Measurements from ENCODE around the gene LSAMP. TPM values are rescaled to one million over a fixed set of nuclear protein-coding genes. Genes with fewer than 3 reads are reported as not detected.

The LSAMP gene
- total and polyA plus RNA-seq, 2 of the 8 experiments (the other 6 are each of a cell fraction or from before 2014, with no cell fraction given): 1.8 to 5.7 TPM

- 82% methylated on average over 1 of the region's 1 CpG; no CpG with 5 or more reads in 1 of the 2 experiments for WGBS, 2 experiments (ENCODE audit: extremely low coverage in 1 of 2, insufficient coverage in 1 of 2, insufficient read length in 1 of 2, insufficient replicate concordance in 2 of 2, low coverage in 1 of 2, low lambda C conversion rate in 2 of 2, missing lambda C conversion rate in 1 of 2)
- Histone ChIP-seq H3K9ac (replicated peaks in 1 of 4; ENCODE audit: extremely low read depth in 1 of 4, low read depth in 3 of 4, low read length in 3 of 4) (no peak overlapping the region), H4K20me1 (replicated peaks in 1 of 2; ENCODE audit: control insufficient read depth in 1 of 2, insufficient read depth in 2 of 2, low read length in 2 of 2) (no peaks in the 10 kb centered on the region), H3K79me2 (ENCODE audit: control insufficient read depth in 1 of 2, insufficient read depth in 2 of 2, low read length in 2 of 2) (no peaks in the 10 kb centered on the region), H3K4me2 (ENCODE audit: insufficient read depth in 1 of 2, low read depth in 2 of 2, low read length in 2 of 2) (no peak overlapping the region), H2BK12ac (ENCODE audit: low read depth, low read length) (no peak overlapping the region), H3K4me3 (ENCODE audit: extremely low read depth in 1 of 4, insufficient read depth in 2 of 4, low read depth in 3 of 4, low read length in 4 of 4) (no peak overlapping the region), H3K36me3 (ENCODE audit: control insufficient read depth in 2 of 4, insufficient read depth in 4 of 4, low read length in 3 of 4) (no peaks in the 10 kb centered on the region), H3K14ac (ENCODE audit: insufficient read length) (no peak overlapping the region), H3K27me3 (replicated peaks in 1 of 4; ENCODE audit: control insufficient read depth in 3 of 4, extremely low read depth in 1 of 4, insufficient read depth in 3 of 4, low read length in 3 of 4) (no peaks in the 10 kb centered on the region), H4K5ac (ENCODE audit: insufficient read length, low read depth, low read length) (no peak overlapping the region), H2BK120ac (replicated peaks; ENCODE audit: low read depth, low read length) (no peak overlapping the region), H4K8ac (ENCODE audit: extremely low read depth, insufficient read depth, low read length) (no peak overlapping the region), H3K4me1 (replicated peaks in 1 of 4; ENCODE audit: control insufficient read depth in 3 of 4, insufficient read depth in 4 of 4, low read length in 3 of 4) (peaks cover 0 to 3% (median 1%) of the 10 kb centered on the region in 4 experiments; a peak in 1 of 7 replicates), H2AFZ (ENCODE audit: low read length) (no peak overlapping the region), H3K9me3 (ENCODE audit: insufficient read depth in 2 of 2, low read depth in 1 of 2, low read length in 1 of 2) (no peaks in the 10 kb centered on the region), H3K18ac (ENCODE audit: extremely low read depth, low read length) (no peak overlapping the region), H3K23ac (ENCODE audit: insufficient read length) (no peak overlapping the region), H3K27ac (ENCODE audit: low read depth, low read length) (no peak overlapping the region), H3K79me1 (ENCODE audit: low read depth, low read length) (no peaks in the 10 kb centered on the region), H2BK15ac (ENCODE audit: low read length) (no peak overlapping the region), H4K91ac (replicated peaks; ENCODE audit: insufficient read length, low read length) (no peak overlapping the region), H2BK20ac (ENCODE audit: low read length) (no peak overlapping the region), H3K23me2 (ENCODE audit: low read depth, low read length) (no peaks in the 10 kb centered on the region), H2AK5ac (ENCODE audit: low read depth, low read length) (no peak overlapping the region), H3K56ac (replicated peaks; ENCODE audit: insufficient read length, low read depth, low read length) (no peak overlapping the region), H2BK5ac (ENCODE audit: low read depth, low read length) (no peak overlapping the region), H3K4ac (replicated peaks; ENCODE audit: insufficient read length, low read depth, low read length) (no peak overlapping the region)
- DNase-seq (ENCODE audit: low read depth in 1 of 2, low spot score in 2 of 2) (no peak), FAIRE-seq (no peak)
- ChIA-PET POLR2A (ENCODE audit: partially characterized antibody) (no interaction called here), CTCF (ENCODE audit: partially characterized antibody) (interaction anchor here (1.1 kb wide), 1 partner anchor 21 kb away, joined by 3 read pairs; no protein-coding TSS in a partner anchor)
- TF ChIP-seq CBX5 (IDR thresholded peaks at IDR 0.05; ENCODE audit: low read depth, low read length): no peak
- TF ChIP-seq ATF2 (IDR thresholded peaks at IDR 0.05; ENCODE audit: low read length): no peak
- TF ChIP-seq E2F6 (IDR thresholded peaks at IDR 0.05): no peak
- TF ChIP-seq GABPA (IDR thresholded peaks at IDR 0.05; ENCODE audit: borderline replicate concordance, insufficient read depth, low read length): no peak
- TF ChIP-seq EZH2 (IDR thresholded peaks at IDR 0.05; ENCODE audit: low read depth, low read length, severe bottlenecking): no peak
- TF ChIP-seq NRF1 (IDR thresholded peaks at IDR 0.05; ENCODE audit: low read depth, low read length): no peak
- no peak for TF ChIP-seq CTCF (IDR thresholded peaks at IDR 0.05; ENCODE audit: control extremely low read depth in 1 of 3, insufficient read depth in 1 of 3, low read depth in 1 of 3, low read length in 3 of 3)
- TF ChIP-seq SP2 (IDR thresholded peaks at IDR 0.05; ENCODE audit: low read length): no peak
Measured at GRCh38 chr3:116285781-116286421, 159.4 kb downstream of the LSAMP start.

Data from H1 (cell line).